Measurements from ENCODE around the gene RBFOX1. TPM values are rescaled to one million over a fixed set of nuclear protein-coding genes. Genes with fewer than 3 reads are reported as not detected.

RBFOX1 gene
- polyA plus RNA-seq (2013, experiment 1 of 2), result 0.56 TPM
- polyA plus RNA-seq (2013, experiment 2 of 2), result 0.51 TPM

- no peak for DNase-seq (ENCODE audit: low spot score)
- Histone ChIP-seq H2AK5ac (ENCODE audit: low read depth, low read length) (no peak within 1 kb of the TSS), H3K4me1 (ENCODE audit: control insufficient read depth in 2 of 2, insufficient read depth in 1 of 2, low read depth in 1 of 2, low read length in 2 of 2) (peaks cover 0 to 2% of the 10 kb centered on the region in 2 donors), H3K9ac (ENCODE audit: low read depth, low read length, poor library complexity) (no peak within 1 kb of the TSS), H2BK12ac (ENCODE audit: low read length) (no peak within 1 kb of the TSS), H3K9me3 (replicated peaks in 1 of 2; ENCODE audit: control insufficient read depth in 2 of 2, insufficient read depth in 1 of 2, low read depth in 1 of 2, low read length in 2 of 2) (no peaks in the 10 kb centered on the region), H2BK5ac (ENCODE audit: low read length) (no peak within 1 kb of the TSS), H2BK120ac (ENCODE audit: low read depth, low read length) (no peak within 1 kb of the TSS), H3K27ac (replicated peaks; ENCODE audit: low read length) (no peak within 1 kb of the TSS), H3K18ac (ENCODE audit: low read length) (no peak within 1 kb of the TSS), H3K79me1 (ENCODE audit: low read depth, low read length) (no peaks in the 10 kb centered on the region), H4K91ac (ENCODE audit: low read depth, low read length, poor library complexity) (no peak within 1 kb of the TSS), H3K4me3 (ENCODE audit: low read length in 2 of 2) (no peak within 1 kb of the TSS), H3K36me3 (replicated peaks in 1 of 2; ENCODE audit: control insufficient read depth in 2 of 2, insufficient read depth in 2 of 2, low read length in 2 of 2) (no peaks in the 10 kb centered on the region), H3K4me2 (ENCODE audit: insufficient read depth, low read length, poor library complexity, severe bottlenecking) (no peak within 1 kb of the TSS), H3K14ac (ENCODE audit: low read length) (no peak within 1 kb of the TSS), H2BK15ac (ENCODE audit: low read length) (no peak within 1 kb of the TSS), H3K4ac (ENCODE audit: low read length) (no peak within 1 kb of the TSS), H2AFZ (ENCODE audit: low read length) (no peak within 1 kb of the TSS), H4K8ac (ENCODE audit: low read depth, low read length) (no peak within 1 kb of the TSS), H3K27me3 (ENCODE audit: control insufficient read depth in 3 of 3, insufficient read depth in 3 of 3, low read depth in 1 of 3, low read length in 3 of 3) (peaks cover 0 to 2% (median 0%) of the 10 kb centered on the region in 3 experiments), H3K23ac (ENCODE audit: low read depth, low read length, poor library complexity) (no peak within 1 kb of the TSS)
- no CpG with 5 or more reads among the region's 8 CpGs for WGBS, 2 donors (ENCODE audit: extremely low coverage in 2 of 2, insufficient read length in 2 of 2, insufficient replicate concordance in 1 of 2)
Observed at GRCh38 chr16:7332611-7333010, at the start of gene RBFOX1. RBFOX1 (plus strand) TSS chr16:7332845.

GRCh38 chr16:7284780-7285179 is 47.9 kb upstream of the RBFOX1 start:
- WGBS, 2 donors (ENCODE audit: extremely low coverage in 2 of 2, insufficient read length in 2 of 2, insufficient replicate concordance in 1 of 2), result no CpG with 5 or more reads among the region's 4 CpGs
- no peak overlapping the region for H3K18ac ChIP-seq (ENCODE audit: low read length)

GRCh38 chr16:7285520-7285919 is 47.1 kb upstream of the RBFOX1 start:
- Histone ChIP-seq H3K9me3 (replicated peaks in 1 of 2; ENCODE audit: control insufficient read depth in 2 of 2, insufficient read depth in 1 of 2, low read depth in 1 of 2, low read length in 2 of 2) (no peaks in the 10 kb centered on the region), H2BK5ac (ENCODE audit: low read length) (no peak overlapping the region), H3K4me2 (ENCODE audit: insufficient read depth, low read length, poor library complexity, severe bottlenecking) (no peak overlapping the region), H3K23ac (ENCODE audit: low read depth, low read length, poor library complexity) (no peak overlapping the region), H3K27ac (replicated peaks; ENCODE audit: low read length) (no peak overlapping the region), H3K4me3 (ENCODE audit: low read length in 2 of 2) (no peak overlapping the region), H3K14ac (ENCODE audit: low read length) (no peak overlapping the region), H3K9ac (ENCODE audit: low read depth, low read length, poor library complexity) (no peak overlapping the region), H2BK15ac (ENCODE audit: low read length) (no peak overlapping the region), H3K27me3 (ENCODE audit: control insufficient read depth in 3 of 3, insufficient read depth in 3 of 3, low read depth in 1 of 3, low read length in 3 of 3) (no peaks in the 10 kb centered on the region), H3K4me1 (ENCODE audit: control insufficient read depth in 2 of 2, insufficient read depth in 1 of 2, low read depth in 1 of 2, low read length in 2 of 2) (no peaks in the 10 kb centered on the region), H3K36me3 (replicated peaks in 1 of 2; ENCODE audit: control insufficient read depth in 2 of 2, insufficient read depth in 2 of 2, low read length in 2 of 2) (no peaks in the 10 kb centered on the region), H2AK5ac (ENCODE audit: low read depth, low read length) (no peak overlapping the region), H3K18ac (ENCODE audit: low read length) (no peak overlapping the region), H3K79me1 (ENCODE audit: low read depth, low read length) (no peaks in the 10 kb centered on the region), H3K4ac (ENCODE audit: low read length) (no peak overlapping the region), H2BK12ac (ENCODE audit: low read length) (no peak overlapping the region), H4K8ac (ENCODE audit: low read depth, low read length) (no peak overlapping the region), H4K91ac (ENCODE audit: low read depth, low read length, poor library complexity) (no peak overlapping the region), H2AFZ (ENCODE audit: low read length) (no peak overlapping the region), H2BK120ac (ENCODE audit: low read depth, low read length) (no peak overlapping the region)
- no peak for DNase-seq (ENCODE audit: low spot score)
- no CpG with 5 or more reads among the region's 2 CpGs for WGBS, 2 donors (ENCODE audit: extremely low coverage in 2 of 2, insufficient read length in 2 of 2, insufficient replicate concordance in 1 of 2)

More at GRCh38 chr16:7284780-7285179, 47.9 kb upstream of the RBFOX1 start:
- Histone ChIP-seq H3K27me3 (ENCODE audit: control insufficient read depth in 3 of 3, insufficient read depth in 3 of 3, low read depth in 1 of 3, low read length in 3 of 3) (no peaks in the 10 kb centered on the region), H3K14ac (ENCODE audit: low read length) (no peak overlapping the region), H2AK5ac (ENCODE audit: low read depth, low read length) (no peak overlapping the region), H4K8ac (ENCODE audit: low read depth, low read length) (no peak overlapping the region), H2BK15ac (ENCODE audit: low read length) (no peak overlapping the region), H2AFZ (ENCODE audit: low read length) (no peak overlapping the region), H3K79me1 (ENCODE audit: low read depth, low read length) (no peaks in the 10 kb centered on the region), H3K4ac (ENCODE audit: low read length) (no peak overlapping the region), H3K27ac (replicated peaks; ENCODE audit: low read length) (no peak overlapping the region), H3K4me2 (ENCODE audit: insufficient read depth, low read length, poor library complexity, severe bottlenecking) (no peak overlapping the region), H4K91ac (ENCODE audit: low read depth, low read length, poor library complexity) (no peak overlapping the region), H3K9me3 (replicated peaks in 1 of 2; ENCODE audit: control insufficient read depth in 2 of 2, insufficient read depth in 1 of 2, low read depth in 1 of 2, low read length in 2 of 2) (no peaks in the 10 kb centered on the region), H3K36me3 (replicated peaks in 1 of 2; ENCODE audit: control insufficient read depth in 2 of 2, insufficient read depth in 2 of 2, low read length in 2 of 2) (no peaks in the 10 kb centered on the region), H2BK120ac (ENCODE audit: low read depth, low read length) (no peak overlapping the region), H2BK5ac (ENCODE audit: low read length) (no peak overlapping the region), H3K23ac (ENCODE audit: low read depth, low read length, poor library complexity) (no peak overlapping the region), H3K9ac (ENCODE audit: low read depth, low read length, poor library complexity) (no peak overlapping the region), H3K4me1 (ENCODE audit: control insufficient read depth in 2 of 2, insufficient read depth in 1 of 2, low read depth in 1 of 2, low read length in 2 of 2) (no peaks in the 10 kb centered on the region), H2BK12ac (ENCODE audit: low read length) (no peak overlapping the region), H3K4me3 (ENCODE audit: low read length in 2 of 2) (no peak overlapping the region)
- DNase-seq (ENCODE audit: low spot score), result no peak

- H2BK12ac ChIP-seq (ENCODE audit: low read length), result no peak overlapping the region
- no CpG with 5 or more reads among the region's 3 CpGs for WGBS, 2 donors (ENCODE audit: extremely low coverage in 2 of 2, insufficient read length in 2 of 2, insufficient replicate concordance in 1 of 2)
Observed at GRCh38 chr16:7289299-7289698, 43.3 kb upstream of the RBFOX1 start.

More at GRCh38 chr16:7289299-7289698, 43.3 kb upstream of the RBFOX1 start:
- Histone ChIP-seq H3K36me3 (replicated peaks in 1 of 2; ENCODE audit: control insufficient read depth in 2 of 2, insufficient read depth in 2 of 2, low read length in 2 of 2) (no peaks in the 10 kb centered on the region), H3K27me3 (ENCODE audit: control insufficient read depth in 3 of 3, insufficient read depth in 3 of 3, low read depth in 1 of 3, low read length in 3 of 3) (no peaks in the 10 kb centered on the region), H3K4me3 (ENCODE audit: low read length in 2 of 2) (no peak overlapping the region), H3K4me1 (ENCODE audit: control insufficient read depth in 2 of 2, insufficient read depth in 1 of 2, low read depth in 1 of 2, low read length in 2 of 2) (no peaks in the 10 kb centered on the region), H3K79me1 (ENCODE audit: low read depth, low read length) (no peaks in the 10 kb centered on the region), H2BK15ac (ENCODE audit: low read length) (no peak overlapping the region), H3K18ac (ENCODE audit: low read length) (no peak overlapping the region), H3K9me3 (replicated peaks in 1 of 2; ENCODE audit: control insufficient read depth in 2 of 2, insufficient read depth in 1 of 2, low read depth in 1 of 2, low read length in 2 of 2) (no peaks in the 10 kb centered on the region), H3K14ac (ENCODE audit: low read length) (no peak overlapping the region), H3K9ac (ENCODE audit: low read depth, low read length, poor library complexity) (no peak overlapping the region), H3K27ac (replicated peaks; ENCODE audit: low read length) (no peak overlapping the region), H3K4ac (ENCODE audit: low read length) (no peak overlapping the region), H4K91ac (ENCODE audit: low read depth, low read length, poor library complexity) (no peak overlapping the region), H4K8ac (ENCODE audit: low read depth, low read length) (no peak overlapping the region), H2BK120ac (ENCODE audit: low read depth, low read length) (no peak overlapping the region), H2AFZ (ENCODE audit: low read length) (no peak overlapping the region), H2BK5ac (ENCODE audit: low read length) (no peak overlapping the region), H2AK5ac (ENCODE audit: low read depth, low read length) (no peak overlapping the region), H3K4me2 (ENCODE audit: insufficient read depth, low read length, poor library complexity, severe bottlenecking) (no peak overlapping the region), H3K23ac (ENCODE audit: low read depth, low read length, poor library complexity) (no peak overlapping the region)
- no peak for DNase-seq (ENCODE audit: low spot score)
